ENCODE measurements around the gene ZNF860. TPM values are rescaled to one million over a fixed set of nuclear protein-coding genes. Genes with fewer than 3 reads are reported as not detected.

ZNF860 gene
- polyA plus RNA-seq, 1 experiment, result 0.63 TPM

DNA sequence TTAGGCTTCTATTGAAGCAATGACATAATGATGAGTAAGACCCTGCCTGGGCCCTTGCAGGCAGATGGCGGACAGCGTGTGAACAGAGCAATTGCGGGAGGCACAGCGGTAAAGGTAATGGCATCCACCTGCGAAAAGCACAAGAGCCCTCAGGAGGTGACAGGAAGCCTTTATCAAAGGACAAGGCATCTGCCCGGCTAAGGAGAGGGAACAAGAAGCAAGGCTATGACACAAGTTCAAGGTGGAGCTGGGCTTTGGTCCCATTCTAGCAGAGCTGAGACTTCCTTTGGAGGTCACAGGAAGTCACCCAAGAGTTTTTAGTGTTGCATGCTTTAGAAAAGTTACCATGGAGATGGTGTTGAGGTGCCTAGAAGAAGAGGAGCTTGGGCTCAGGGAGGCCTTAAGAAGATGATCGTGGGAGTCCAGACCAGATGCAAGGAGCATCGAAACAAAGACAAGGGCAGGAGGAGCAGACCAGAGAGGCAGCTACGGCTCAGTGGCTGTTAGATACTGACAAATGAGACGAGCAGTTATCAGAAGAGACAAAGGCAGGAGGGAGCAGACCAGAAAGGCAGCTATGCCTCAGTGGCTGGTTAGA, 35.0 kb upstream of the ZNF860 start:
- Histone ChIP-seq H3K27me3 (ENCODE audit: control insufficient read depth, insufficient read depth, low read length) (no peaks in the 10 kb centered on the region), H3K9me3 (ENCODE audit: control insufficient read depth, insufficient read depth, low read length) (peaks cover 4% of the 10 kb centered on the region), H3K4me3 (ENCODE audit: low read depth, low read length) (no peak overlapping the region), H3K27ac (ENCODE audit: low read depth, low read length) (no peak overlapping the region)
- CTCF ChIA-PET, result no interaction called here
- TF ChIP-seq, protein P1, sequence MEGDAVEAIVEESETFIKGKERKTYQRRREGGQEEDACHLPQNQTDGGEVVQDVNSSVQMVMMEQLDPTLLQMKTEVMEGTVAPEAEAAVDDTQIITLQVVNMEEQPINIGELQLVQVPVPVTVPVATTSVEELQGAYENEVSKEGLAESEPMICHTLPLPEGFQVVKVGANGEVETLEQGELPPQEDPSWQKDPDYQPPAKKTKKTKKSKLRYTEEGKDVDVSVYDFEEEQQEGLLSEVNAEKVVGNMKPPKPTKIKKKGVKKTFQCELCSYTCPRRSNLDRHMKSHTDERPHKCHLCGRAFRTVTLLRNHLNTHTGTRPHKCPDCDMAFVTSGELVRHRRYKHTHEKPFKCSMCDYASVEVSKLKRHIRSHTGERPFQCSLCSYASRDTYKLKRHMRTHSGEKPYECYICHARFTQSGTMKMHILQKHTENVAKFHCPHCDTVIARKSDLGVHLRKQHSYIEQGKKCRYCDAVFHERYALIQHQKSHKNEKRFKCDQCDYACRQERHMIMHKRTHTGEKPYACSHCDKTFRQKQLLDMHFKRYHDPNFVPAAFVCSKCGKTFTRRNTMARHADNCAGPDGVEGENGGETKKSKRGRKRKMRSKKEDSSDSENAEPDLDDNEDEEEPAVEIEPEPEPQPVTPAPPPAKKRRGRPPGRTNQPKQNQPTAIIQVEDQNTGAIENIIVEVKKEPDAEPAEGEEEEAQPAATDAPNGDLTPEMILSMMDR (IDR thresholded peaks at IDR 0.05; ENCODE audit: low read depth, low read length), result no peak
- POLR2A ChIA-PET, result interaction anchor here (0.5 to 0.6 kb wide), 2 partner anchors 13 to 25 kb away, joined by 5 to 10 read pairs; no protein-coding TSS in a partner anchor
- no peak for DNase-seq (ENCODE audit: low read depth, low spot score)

DNA sequence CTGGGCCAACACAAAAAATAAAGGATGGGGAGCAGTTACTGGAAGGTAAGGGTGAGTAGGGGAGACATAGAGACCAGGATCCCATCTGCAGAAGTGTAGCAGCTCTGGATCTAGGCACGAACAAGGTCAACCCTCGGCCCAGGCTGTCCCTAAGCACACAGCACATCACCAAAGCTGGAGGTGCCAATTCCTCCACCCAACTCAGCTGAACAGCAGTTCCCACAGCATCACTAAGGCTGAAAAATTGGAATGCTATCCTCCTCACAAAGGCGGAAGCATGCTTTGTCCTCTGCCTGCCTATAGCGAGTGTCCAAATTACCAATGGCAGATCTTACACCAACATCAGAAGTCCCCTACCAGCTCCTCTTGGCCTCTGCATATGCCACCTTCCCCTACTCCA, 34.4 kb upstream of the ZNF860 start:
- POLR2A ChIA-PET, result interaction anchor here (0.5 to 0.6 kb wide), 2 partner anchors 13 to 24 kb away, joined by 5 to 10 read pairs; no protein-coding TSS in a partner anchor
- Histone ChIP-seq H3K9me3 (ENCODE audit: control insufficient read depth, insufficient read depth, low read length) (peaks cover 4% of the 10 kb centered on the region), H3K4me3 (ENCODE audit: low read depth, low read length) (no peak overlapping the region), H3K27ac (ENCODE audit: low read depth, low read length) (no peak overlapping the region), H3K27me3 (ENCODE audit: control insufficient read depth, insufficient read depth, low read length) (no peaks in the 10 kb centered on the region)
- CTCF ChIA-PET, result no interaction called here
- no peak for DNase-seq (ENCODE audit: low read depth, low spot score)
- TF ChIP-seq, protein P1 (IDR thresholded peaks at IDR 0.05; ENCODE audit: low read depth, low read length), result no peak

DNA sequence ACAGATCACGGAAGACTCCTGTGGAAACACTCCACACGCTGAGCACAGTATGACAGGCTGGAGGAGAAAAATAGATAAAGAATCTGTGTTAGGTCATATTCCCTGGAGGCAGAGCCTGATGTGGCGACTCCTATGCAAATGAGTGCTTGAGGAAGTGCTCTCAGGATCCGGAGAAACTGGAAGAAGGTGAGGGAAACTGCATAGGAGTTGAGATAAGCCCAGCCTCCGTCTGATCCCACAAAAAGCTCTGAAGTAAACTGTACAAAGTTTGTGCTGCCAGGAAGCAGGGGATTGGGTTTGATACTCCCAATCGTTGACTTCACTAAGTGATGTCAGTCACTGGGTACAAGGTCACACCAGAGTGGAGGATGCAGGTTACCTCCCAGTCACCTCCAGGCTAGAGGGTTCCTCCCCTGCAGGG, 33.9 kb upstream of the ZNF860 start:
- H3K9me3 ChIP-seq (ENCODE audit: control insufficient read depth, insufficient read depth, low read length), result peaks cover 4% of the 10 kb centered on the region
- TF ChIP-seq, protein P1 (IDR thresholded peaks at IDR 0.05; ENCODE audit: low read depth, low read length), result no peak
- H3K4me3 ChIP-seq (ENCODE audit: low read depth, low read length), result no peak overlapping the region
- DNase-seq (ENCODE audit: low read depth, low spot score), result no peak
- CTCF ChIA-PET, result no interaction called here
- POLR2A ChIA-PET, result no interaction called here
- no peak overlapping the region for H3K27ac ChIP-seq (ENCODE audit: low read depth, low read length)
- H3K27me3 ChIP-seq (ENCODE audit: control insufficient read depth, insufficient read depth, low read length), result no peaks in the 10 kb centered on the region

DNA sequence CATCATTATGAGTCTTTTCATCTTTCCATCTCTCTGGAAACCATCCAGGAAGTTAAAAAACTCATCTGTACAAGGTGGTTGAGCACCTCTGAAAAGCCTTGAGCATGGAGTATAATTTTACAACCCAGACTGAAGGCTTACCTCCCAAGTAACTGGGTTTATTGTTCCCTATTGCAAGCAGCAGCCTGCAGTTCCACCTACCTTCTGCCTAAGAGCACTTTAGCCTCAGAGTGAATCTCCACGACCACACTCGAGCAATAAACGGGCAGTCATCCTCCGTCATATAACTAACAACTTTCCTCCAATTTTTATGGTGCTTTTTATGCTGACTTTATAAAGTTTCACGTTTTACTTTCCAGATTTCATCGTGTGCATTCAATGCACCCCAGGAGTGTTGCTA, 33.3 kb upstream of the ZNF860 start:
- no peak overlapping the region for H3K27ac ChIP-seq (ENCODE audit: low read depth, low read length)
- TF ChIP-seq, protein P1 (IDR thresholded peaks at IDR 0.05; ENCODE audit: low read depth, low read length), result no peak
- no peaks in the 10 kb centered on the region for H3K27me3 ChIP-seq (ENCODE audit: control insufficient read depth, insufficient read depth, low read length)
- H3K4me3 ChIP-seq (ENCODE audit: low read depth, low read length), result no peak overlapping the region
- CTCF ChIA-PET, result interaction anchor here (1.5 kb wide), 1 partner anchor 12 kb away, joined by 4 read pairs; no protein-coding TSS in a partner anchor
- H3K9me3 ChIP-seq (ENCODE audit: control insufficient read depth, insufficient read depth, low read length), result peaks cover 4% of the 10 kb centered on the region
- POLR2A ChIA-PET, result no interaction called here
- DNase-seq (ENCODE audit: low read depth, low spot score), result no peak

DNA sequence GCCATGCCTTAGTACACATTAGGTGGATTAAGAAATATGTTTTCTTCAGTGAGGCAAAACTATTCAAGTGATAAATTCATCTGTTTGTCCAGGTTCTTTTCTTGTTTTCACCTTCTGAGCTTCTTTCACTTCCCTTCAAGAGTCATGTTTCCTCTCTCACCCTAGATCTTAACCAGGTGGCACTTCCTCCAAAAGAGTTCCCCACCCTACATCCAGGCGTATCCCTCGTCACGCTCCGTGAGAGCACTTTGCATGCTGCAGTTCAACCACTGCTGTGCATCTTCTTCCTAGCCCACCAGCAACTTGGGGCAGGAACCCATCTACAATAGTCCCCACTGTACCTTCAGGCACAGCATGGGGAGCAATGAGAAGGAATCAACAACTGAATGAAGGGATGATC, 29.3 kb upstream of the ZNF860 start:
- no peak for DNase-seq (ENCODE audit: low read depth, low spot score)
- Histone ChIP-seq H3K4me3 (ENCODE audit: low read depth, low read length) (no peak overlapping the region), H3K27ac (ENCODE audit: low read depth, low read length) (no peak overlapping the region), H3K9me3 (ENCODE audit: control insufficient read depth, insufficient read depth, low read length) (peaks cover 12% of the 10 kb centered on the region; the same call in 1 of the 2 replicates), H3K27me3 (ENCODE audit: control insufficient read depth, insufficient read depth, low read length) (no peaks in the 10 kb centered on the region)
- CTCF ChIA-PET, result no interaction called here
- TF ChIP-seq, protein P1 (IDR thresholded peaks at IDR 0.05; ENCODE audit: low read depth, low read length), result no peak
- POLR2A ChIA-PET, result no interaction called here

All from AG04450 (cell line).